Fibroblast of pulmonary artery (primary cell): ENCODE results near the gene SIRT6.
"Not testable (repeated sequence)": the region's sequence is repeated elsewhere in the genome, so short reads cannot be mapped to it uniquely, and the experiment has no call there.

ENCODE experiments used
- DNase-seq: peaks from one replicate; pipeline ENCODE4 v3.0.0-alpha.2; 2010; ENCODE audit warnings: low read depth
- H3K4me3 ChIP-seq: replicated peaks from 2 replicates; pipeline ENCODE4 v1.5.1; 2011; ENCODE audit warnings: low read depth, mild to moderate bottlenecking, control low read depth, low read length, moderate library complexity
- TF ChIP-seq, protein P1 (sequence below): IDR thresholded peaks from 2 replicates; pipeline ENCODE4 v1.5.1; 2011; ENCODE audit warnings: mild to moderate bottlenecking, control low read depth, low read length, inconsistent platforms; ENCODE audit errors: missing control alignments

SIRT6 gene

DNA sequence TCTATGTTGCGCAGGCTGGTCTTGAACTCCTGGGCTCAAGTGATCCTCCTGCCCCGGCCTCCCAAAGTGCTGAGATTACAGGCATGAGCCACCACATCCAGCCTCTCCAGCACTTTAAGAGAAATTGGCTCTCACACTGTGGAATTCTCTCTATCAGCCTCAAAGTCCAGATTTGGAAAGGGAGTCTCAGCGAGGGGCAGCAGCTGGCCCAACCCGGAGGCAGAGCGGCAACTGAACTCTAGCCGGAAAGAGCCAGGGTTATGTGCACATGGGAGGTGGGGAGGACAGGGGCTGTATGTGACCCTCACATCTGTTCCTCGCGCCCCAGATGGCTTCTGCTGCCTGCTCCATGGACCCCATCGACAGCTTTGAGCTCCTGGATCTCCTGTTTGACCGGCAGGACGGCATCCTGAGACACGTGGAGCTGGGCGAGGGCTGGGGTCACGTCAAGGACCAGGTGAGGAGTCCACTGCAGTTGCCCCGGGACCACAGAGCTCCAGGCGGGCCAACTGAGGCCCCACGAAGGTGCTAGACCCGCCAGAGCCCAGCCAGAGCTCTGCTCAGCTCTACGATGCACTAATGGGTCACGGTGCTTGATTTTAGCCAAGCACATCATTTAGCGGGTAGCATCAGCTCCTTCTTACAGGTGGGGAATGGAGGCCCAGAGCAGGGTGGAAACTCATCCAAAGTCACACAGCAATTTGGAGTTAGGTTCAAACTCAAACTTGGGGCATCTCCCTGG is 27.6 kb downstream of the SIRT6 start:
- no peak for DNase-seq
- TF ChIP-seq, protein P1, sequence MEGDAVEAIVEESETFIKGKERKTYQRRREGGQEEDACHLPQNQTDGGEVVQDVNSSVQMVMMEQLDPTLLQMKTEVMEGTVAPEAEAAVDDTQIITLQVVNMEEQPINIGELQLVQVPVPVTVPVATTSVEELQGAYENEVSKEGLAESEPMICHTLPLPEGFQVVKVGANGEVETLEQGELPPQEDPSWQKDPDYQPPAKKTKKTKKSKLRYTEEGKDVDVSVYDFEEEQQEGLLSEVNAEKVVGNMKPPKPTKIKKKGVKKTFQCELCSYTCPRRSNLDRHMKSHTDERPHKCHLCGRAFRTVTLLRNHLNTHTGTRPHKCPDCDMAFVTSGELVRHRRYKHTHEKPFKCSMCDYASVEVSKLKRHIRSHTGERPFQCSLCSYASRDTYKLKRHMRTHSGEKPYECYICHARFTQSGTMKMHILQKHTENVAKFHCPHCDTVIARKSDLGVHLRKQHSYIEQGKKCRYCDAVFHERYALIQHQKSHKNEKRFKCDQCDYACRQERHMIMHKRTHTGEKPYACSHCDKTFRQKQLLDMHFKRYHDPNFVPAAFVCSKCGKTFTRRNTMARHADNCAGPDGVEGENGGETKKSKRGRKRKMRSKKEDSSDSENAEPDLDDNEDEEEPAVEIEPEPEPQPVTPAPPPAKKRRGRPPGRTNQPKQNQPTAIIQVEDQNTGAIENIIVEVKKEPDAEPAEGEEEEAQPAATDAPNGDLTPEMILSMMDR, result no peak
- H3K4me3 ChIP-seq, result no peak overlapping the region

DNA sequence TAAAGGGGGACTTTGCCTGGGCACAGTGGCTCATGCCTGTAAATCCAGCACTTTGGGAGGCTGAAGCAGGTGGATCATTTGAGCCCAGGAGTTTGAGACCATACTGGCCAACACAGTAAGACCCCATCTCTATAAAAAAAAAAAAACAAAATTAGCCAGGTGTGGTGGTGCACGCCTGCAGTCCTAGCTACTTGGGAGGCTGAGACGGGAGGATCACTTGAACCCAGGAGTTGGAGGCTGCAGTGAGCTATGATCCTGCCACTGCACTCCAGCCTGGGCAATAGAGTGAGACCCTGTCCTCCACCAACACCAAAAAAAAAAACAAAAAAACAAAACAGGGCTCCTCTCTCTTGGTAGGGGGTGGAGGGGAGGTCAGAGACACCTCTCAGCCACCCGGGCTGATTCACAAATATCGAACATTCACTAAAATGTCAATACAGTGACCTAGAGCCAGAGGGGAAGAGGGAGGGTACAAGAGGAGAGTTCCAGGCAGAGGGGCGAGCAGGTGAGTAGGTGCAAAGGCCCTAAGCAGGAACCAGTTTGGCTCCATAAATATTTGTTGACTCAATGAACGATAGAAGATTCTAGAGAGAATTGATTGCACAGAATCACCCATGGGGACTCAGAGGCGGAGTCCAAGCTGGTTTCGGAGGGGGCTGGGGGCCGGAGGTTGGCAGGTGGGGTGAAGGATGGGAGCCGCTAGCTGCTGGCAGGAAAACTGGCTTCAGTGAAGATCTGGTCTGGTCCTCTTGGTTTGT is 29.9 kb downstream of the SIRT6 start:
- TF ChIP-seq, protein P1, result no peak
- no peak overlapping the region for H3K4me3 ChIP-seq
- DNase-seq, result no peak

DNA sequence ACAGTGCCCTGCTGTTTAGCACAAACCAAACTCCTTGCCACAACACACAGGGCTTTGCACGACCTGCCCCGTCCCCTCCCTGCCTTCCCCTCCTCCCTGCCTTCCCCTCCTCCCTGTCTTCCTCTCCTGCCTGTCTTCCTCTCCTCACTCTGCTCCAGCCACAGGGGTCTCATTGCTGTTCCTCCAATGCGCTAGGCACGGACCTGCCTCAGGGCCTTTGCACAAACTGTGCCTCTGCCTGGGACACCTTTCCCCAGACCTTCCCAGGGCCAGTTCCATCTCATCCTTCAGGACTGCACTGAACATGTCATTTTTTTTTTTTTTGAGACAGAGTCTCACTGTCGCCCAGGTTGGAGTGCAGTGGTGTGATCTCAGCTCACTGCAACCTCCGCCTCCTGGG is 30.7 kb downstream of the SIRT6 start:
- no peak overlapping the region for H3K4me3 ChIP-seq
- no peak for DNase-seq
- TF ChIP-seq, protein P1, result no peak

DNA sequence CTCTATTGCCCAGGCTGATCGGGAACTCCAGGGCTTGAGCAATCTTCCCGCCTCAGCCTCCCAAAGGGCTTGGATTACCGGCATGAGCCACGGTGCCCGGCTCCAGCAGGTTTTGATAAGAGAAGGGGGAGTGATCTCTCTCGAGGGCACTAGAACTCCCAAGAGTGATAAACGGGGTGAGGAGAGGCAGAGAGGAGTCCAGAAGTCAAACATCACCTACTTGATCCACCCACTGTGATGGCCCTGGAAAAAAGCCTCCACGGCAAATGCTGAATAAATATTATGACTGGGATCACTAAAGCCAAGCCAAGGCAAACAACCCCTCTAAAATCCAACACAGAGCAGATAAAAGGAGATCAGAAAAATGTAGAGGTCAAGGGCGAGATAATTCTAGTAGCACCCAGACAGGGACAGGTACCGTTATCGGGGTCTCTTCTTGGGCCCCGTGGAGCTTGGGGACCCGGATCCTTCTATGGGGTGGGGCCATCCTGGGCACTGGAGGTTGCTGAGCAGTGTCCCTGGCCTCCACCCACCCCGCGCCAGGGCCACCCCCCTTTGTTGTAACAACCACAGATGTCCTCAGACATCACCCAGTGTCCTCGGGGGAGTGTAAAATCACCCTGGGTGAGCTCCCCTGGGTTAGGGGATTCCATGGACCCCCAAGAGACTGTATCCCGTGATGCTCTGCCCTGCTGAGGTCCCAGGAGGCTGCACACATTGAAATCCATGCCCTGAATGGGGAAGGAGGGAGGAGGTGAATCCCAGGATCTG is 32.7 kb downstream of the SIRT6 start:
- no peak overlapping the region for H3K4me3 ChIP-seq
- TF ChIP-seq, protein P1, result no peak
- no peak for DNase-seq

DNA sequence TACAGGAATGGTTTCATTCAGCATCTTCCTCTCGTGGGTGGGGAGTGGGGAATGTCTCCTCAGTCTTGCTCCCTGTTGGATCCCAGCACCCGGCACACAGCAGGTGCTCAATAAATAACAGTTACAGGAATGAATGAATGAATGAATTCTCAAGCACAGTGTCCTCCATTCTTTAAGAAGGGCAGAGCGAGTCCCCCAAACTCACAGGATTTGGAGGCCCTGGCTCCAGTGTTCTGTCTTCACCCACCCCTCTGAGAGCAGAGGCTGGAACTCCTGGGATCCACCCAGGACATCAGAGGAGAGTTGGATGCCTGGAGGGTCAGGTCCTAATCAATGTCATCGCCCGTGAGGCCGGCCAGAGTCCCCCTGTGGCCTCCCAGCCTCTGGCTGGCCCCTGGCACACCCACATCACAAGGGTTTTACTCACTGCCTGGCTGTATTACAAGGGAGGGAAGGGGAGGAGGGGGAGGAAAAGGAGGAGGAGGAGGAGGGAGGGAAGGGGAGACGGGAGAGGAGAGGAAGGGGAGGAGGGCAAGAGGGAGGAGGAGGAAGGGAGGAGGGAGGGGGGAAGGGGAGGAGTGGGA is 37.6 kb downstream of the SIRT6 start:
- peak; percentile 71 for DNase-seq

DNA sequence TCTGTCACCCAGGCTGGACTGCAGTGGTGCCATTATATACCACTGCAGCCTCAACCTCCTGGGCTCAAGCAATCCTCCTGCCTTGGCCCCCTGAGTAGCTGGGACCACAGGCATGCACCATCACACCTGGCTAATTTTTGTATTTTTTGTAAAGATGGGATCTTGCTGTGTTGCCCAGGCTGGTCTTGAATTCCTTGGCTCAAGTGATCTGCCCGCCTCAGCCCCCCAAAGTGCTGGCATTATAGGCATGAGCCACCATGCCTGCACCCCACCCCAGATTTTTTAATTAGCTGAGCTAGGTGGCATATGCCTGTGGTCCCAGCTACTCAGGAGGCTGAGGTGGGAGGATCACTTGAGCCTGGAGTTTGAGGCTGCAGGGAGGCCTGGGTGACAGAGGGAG is 39.4 kb downstream of the SIRT6 start:
- not testable (repeated sequence) for DNase-seq, H3K4me3 ChIP-seq

More for the DNA sequence above, 37.6 kb downstream of the SIRT6 start:
- H3K4me3 ChIP-seq, result no peak overlapping the region
- TF ChIP-seq, protein P1, result no peak
